Stomach smooth muscle (tissue), 2 donors: ENCODE measurements around the gene RPS10.
"Not testable (repeated sequence)": the region's sequence is repeated elsewhere in the genome, so short reads cannot be mapped to it uniquely, and the experiment has no call there.

Source experiments
- H3K27ac ChIP-seq: one replicate; pipeline ENCODE4 v1.7.0; 2013; ENCODE audit warnings: mild to moderate bottlenecking, low read length, inconsistent platforms
- H3K27me3 ChIP-seq, 2 donors: one replicate each; pipeline ENCODE4 v1.7.0; 2013; ENCODE audit warnings: low read length in 2 of 2; ENCODE audit not compliant: insufficient read depth in 2 of 2, control insufficient read depth in 1 of 2
- H3K36me3 ChIP-seq, 2 donors: one replicate each; pipeline ENCODE4 v1.7.0; 2013; ENCODE audit warnings: low read length in 2 of 2; ENCODE audit not compliant: control insufficient read depth in 2 of 2, insufficient read depth in 2 of 2
- H3K4me1 ChIP-seq: one replicate; pipeline ENCODE4 v1.7.0; 2013; ENCODE audit warnings: low read length; ENCODE audit not compliant: control insufficient read depth, insufficient read depth
- H3K4me3 ChIP-seq, 2 donors: one replicate each; pipeline ENCODE4 v1.7.0; 2013; ENCODE audit warnings: low read length in 2 of 2
- H3K9ac ChIP-seq, 2 donors: one replicate each; pipeline ENCODE4 v1.7.0; 2013; ENCODE audit warnings: low read length in 2 of 2, mild to moderate bottlenecking in 1 of 2
- H3K9me3 ChIP-seq, 2 donors: one replicate each; pipeline ENCODE4 v1.7.0; 2013; ENCODE audit warnings: low read length in 2 of 2; ENCODE audit not compliant: control insufficient read depth in 2 of 2
- donor health status: healthy.
- donor health status: Pancreatic carcinoma.

Gene RPS10

DNA sequence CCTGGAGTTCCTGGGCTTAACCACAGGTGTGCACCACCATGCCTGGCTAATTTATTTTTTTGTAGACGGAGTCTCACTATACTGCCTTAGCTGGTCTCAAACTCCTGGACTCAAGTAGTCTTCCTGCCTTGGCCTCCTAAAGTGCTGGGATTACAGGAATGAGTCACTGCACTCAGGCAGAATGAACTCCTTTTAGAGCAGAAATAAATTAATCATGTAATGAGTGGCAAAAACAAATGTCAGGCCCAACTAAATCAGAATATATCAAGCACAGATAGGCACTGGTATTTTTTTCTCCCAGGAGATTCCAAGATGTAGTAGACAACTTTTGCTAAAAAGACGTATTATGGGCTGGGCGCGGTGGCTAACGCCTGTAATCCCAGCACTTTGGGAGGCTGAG lies 2.6 kb downstream of the RPS10 start:
- H3K9ac ChIP-seq, result no peak overlapping the region
- H3K27me3 ChIP-seq, result no peaks in the 10 kb centered on the region
- peaks cover 38 to 41% of the 10 kb centered on the region in 2 donors for H3K36me3 ChIP-seq

DNA sequence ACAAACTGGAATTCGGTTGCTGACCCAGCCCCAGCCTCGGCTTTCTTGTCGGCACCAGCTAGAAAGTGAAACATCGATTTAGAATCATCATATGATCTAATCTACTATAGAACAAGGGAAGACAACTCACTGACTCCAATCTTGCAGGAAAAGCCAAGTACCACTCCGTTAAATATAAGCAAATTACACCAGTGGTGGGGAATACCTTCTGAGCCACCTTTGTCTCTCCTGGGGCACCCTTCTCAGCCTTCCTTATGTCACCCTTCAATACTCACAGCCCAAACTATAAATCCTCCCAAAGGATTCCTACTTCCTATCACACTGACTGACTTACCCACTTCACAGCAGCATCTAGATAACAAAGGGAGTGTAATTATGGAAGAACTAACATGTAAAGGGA lies 7.5 kb downstream of the RPS10 start:
- H3K9ac ChIP-seq, result no peak overlapping the region
- no peaks in the 10 kb centered on the region for H3K27me3 ChIP-seq
- peaks cover 44 to 47% of the 10 kb centered on the region in 2 donors for H3K36me3 ChIP-seq

More for the DNA sequence above, 2.6 kb downstream of the RPS10 start:
- Histone ChIP-seq H3K4me1 (peaks cover 9% of the 10 kb centered on the region), H3K27ac (no peak overlapping the region), H3K9me3 (no peaks in the 10 kb centered on the region), H3K4me3 (no peak overlapping the region)

DNA sequence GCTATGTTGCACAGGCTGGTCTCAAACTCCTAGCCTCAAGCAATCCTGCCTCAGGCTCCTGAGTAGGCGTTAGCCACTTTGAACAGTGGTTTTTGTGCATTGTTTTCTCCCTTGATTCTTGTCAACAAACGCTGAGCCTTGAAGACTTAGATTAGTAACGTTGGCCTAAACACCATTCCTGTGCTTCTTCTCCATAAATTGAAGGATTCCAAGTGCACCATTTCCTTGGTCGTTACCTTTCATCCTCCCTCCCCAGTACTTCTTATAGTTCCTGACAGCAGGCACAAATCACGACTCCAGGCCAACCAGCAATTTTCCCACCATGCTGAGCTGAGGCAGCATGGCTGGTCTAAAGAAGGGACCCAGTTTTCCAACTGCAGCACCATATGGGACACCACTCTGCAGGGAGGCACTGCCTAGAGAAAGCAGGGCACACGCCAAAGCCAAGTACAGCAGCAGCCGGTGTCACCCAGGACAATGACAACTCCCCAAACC lies 8.9 kb downstream of the RPS10 start:
- H3K27me3 ChIP-seq, result no peaks in the 10 kb centered on the region
- H3K36me3 ChIP-seq, result peaks cover 33 to 37% of the 10 kb centered on the region in 2 donors
- peaks cover 6% of the 10 kb centered on the region for H3K4me1 ChIP-seq
- no peaks in the 10 kb centered on the region for H3K9me3 ChIP-seq
- H3K4me3 ChIP-seq, result no peak overlapping the region
- H3K9ac ChIP-seq, result no peak overlapping the region
- H3K27ac ChIP-seq, result no peak overlapping the region

More for the DNA sequence above, 7.5 kb downstream of the RPS10 start:
- Histone ChIP-seq H3K4me3 (no peak overlapping the region), H3K9me3 (no peaks in the 10 kb centered on the region), H3K4me1 (peaks cover 6% of the 10 kb centered on the region), H3K27ac (no peak overlapping the region)

DNA sequence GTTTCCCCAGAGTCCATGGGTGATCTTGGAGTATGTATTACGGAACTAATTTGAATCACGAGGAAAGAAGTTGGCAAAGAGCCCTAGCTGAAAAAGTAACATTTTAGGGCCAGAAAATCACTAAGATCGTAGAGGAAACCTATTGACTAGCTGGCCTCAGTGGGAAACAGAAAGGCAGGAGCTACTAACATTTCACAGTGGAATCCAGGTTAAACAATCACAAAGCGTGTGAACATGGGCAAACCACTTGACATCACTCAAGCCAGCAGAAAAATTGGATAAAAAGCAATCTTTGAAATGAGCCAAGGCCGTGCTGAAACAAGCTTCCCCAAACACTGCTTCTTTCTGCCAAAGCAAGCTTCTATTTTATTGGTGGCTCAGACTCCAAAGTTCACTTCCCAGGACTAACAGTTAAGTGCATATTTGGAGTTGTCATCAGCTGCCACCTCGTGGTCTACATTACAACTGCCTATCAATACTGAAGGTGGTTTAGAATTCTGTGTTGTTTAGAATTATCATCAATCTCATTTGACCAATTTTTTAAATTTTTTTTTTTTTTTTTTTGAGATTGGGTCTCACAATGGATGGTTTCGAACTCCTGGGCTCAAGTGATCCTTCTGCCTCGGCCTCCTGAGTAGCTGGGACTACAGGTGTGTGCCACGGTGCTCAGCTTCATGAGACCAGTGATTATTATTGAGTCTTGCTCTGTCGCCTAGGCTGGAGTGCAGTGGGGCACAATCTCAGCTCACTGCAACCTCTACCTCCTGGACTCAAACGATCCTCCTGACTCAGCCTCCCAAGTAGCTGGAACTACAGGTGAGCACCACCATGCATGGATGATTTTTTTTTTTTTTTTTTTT lies 10.6 kb downstream of the RPS10 start:
- H3K27me3 ChIP-seq, result no peaks in the 10 kb centered on the region

DNA sequence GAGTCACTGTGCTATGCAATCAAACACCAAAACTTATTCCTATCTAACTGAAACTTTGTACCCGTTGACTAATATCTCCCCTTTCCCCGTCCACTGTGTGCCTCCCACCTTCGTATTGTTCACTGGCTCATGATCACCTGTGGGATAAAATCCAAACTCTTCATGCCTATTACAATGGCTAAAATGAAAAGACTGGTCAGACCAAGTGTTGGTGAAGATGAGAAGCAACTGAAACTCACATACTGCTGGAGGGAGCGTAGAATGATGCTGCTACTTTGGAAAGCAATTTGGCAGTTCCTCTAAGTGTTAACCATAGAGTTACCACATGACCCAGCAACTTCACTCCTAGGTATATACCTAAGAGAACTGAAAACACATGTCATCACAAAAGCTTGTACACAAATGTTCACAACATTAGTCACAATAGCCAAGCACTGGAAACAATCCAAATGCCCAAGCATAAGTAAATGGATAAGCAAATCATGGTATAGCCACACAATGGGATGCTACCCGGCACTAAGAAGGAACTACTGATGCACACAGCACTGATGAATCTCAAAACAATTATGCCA lies 13.1 kb downstream of the RPS10 start:
- no peak overlapping the region for H3K27ac ChIP-seq
- peaks cover 6% of the 10 kb centered on the region for H3K4me1 ChIP-seq

More for the DNA sequence above, 10.6 kb downstream of the RPS10 start:
- Histone ChIP-seq H3K9ac (peak overlapping the region in 1 of 2 donors; percentile 36), H3K27ac (peak overlapping the region; percentile 19), H3K4me1 (peaks cover 6% of the 10 kb centered on the region), H3K36me3 (peaks cover 25 to 29% of the 10 kb centered on the region in 2 donors), H3K4me3 (peak overlapping the region in 1 of 2 donors; percentile 29), H3K9me3 (no peaks in the 10 kb centered on the region)

DNA sequence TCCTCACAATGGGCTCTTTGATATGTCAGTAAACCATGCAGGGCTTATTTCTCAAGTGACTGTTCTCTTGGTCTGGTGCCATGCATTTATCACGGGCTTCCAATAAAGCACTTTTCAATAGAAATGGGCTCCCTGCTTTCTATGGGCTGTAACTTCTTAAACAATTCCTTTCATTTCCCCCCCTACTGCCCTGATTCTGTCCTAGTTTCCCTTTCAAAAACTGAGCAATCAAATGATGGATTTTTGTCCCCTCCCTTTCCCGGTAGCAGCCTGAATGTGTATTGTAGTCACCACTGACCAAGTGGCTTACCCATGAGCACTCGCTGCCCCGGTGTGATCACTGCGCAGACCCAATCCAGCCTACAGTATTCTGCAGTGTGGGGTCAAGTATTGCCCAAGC lies 13.9 kb downstream of the RPS10 start:
- H3K27ac ChIP-seq, result no peak overlapping the region

More for the DNA sequence above, 13.1 kb downstream of the RPS10 start:
- H3K4me3 ChIP-seq, result no peak overlapping the region
- H3K36me3 ChIP-seq, result peaks cover 13 to 16% of the 10 kb centered on the region in 2 donors
- H3K9ac ChIP-seq, result no peak overlapping the region
- H3K9me3 ChIP-seq, result no peaks in the 10 kb centered on the region
- H3K27me3 ChIP-seq, result no peaks in the 10 kb centered on the region

DNA sequence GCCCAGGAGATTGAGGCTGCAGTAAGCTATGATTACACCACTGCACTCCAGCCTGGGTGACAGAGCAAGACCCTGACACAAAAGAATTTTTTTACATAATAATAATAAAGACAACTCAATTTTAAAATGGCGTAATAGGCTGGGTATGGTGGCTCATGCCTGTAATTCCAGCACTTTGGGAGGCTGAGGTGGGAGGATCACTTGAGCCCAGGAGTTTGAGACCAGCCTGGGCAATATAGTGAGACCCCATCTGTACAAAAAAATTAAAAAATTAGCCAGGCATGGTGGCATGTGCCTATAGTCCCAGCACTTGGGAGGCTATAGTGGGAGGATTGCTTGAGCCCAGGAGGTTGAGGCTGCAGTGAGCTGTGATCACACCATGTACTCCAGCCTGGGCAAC lies 18.0 kb downstream of the RPS10 start:
- not testable (repeated sequence) for H3K4me3 ChIP-seq, H3K36me3 ChIP-seq, H3K4me1 ChIP-seq, H3K9ac ChIP-seq, H3K9me3 ChIP-seq, H3K27ac ChIP-seq, H3K27me3 ChIP-seq

More for the DNA sequence above, 13.9 kb downstream of the RPS10 start:
- H3K9ac ChIP-seq, result no peak overlapping the region
- H3K27me3 ChIP-seq, result no peaks in the 10 kb centered on the region
- peaks cover 6% of the 10 kb centered on the region for H3K4me1 ChIP-seq
- H3K4me3 ChIP-seq, result no peak overlapping the region
- peaks cover 6 to 9% of the 10 kb centered on the region in 2 donors for H3K36me3 ChIP-seq
- H3K9me3 ChIP-seq, result no peaks in the 10 kb centered on the region

DNA sequence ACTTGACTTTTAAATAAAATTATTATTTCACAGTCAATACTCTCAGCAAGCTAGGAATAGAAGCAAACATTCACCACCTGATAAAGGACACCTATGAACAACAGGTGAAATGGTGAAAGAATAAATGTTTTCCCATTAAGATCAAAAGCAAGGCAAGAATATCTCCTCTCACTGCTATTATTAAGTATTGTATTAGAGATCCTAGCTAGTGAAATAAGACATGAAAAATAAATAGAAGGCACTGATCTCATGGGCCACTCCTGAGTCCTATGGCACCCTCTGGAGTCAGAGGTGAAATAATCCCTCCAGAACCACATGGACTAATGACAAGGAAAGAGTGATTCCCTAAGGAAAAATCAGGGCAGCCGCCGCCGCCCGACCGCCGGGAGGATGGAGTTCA lies 29.4 kb downstream of the RPS10 start:
- peaks cover 4% of the 10 kb centered on the region for H3K4me1 ChIP-seq
- no peaks in the 10 kb centered on the region for H3K36me3 ChIP-seq
- no peaks in the 10 kb centered on the region for H3K27me3 ChIP-seq
- no peak overlapping the region for H3K9ac ChIP-seq
- no peak overlapping the region for H3K4me3 ChIP-seq
- no peak overlapping the region for H3K27ac ChIP-seq
- no peaks in the 10 kb centered on the region for H3K9me3 ChIP-seq

DNA sequence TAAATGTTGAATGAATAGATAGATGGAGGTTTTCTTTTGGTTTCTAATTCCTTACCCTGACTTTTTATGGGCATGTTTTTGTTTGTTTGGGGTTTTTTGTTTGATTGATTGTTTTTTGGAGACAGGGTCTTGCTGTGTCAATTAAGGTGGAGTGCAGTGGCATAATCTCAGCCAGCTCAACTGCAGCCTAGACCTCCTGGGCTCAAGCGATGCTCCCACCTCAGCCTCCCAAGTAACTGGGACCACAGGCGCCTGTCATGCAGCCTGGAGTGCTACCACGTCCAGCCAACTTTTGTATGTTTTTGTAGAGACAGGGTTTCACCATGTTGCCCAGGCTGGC lies 31.9 kb downstream of the RPS10 start:
- Histone ChIP-seq H3K27ac (no peak overlapping the region), H3K36me3 (no peaks in the 10 kb centered on the region), H3K9ac (peak overlapping the region in 1 of 2 donors; percentile 10), H3K4me3 (no peak overlapping the region), H3K4me1 (peaks cover 10% of the 10 kb centered on the region), H3K9me3 (no peaks in the 10 kb centered on the region), H3K27me3 (no peaks in the 10 kb centered on the region)

DNA sequence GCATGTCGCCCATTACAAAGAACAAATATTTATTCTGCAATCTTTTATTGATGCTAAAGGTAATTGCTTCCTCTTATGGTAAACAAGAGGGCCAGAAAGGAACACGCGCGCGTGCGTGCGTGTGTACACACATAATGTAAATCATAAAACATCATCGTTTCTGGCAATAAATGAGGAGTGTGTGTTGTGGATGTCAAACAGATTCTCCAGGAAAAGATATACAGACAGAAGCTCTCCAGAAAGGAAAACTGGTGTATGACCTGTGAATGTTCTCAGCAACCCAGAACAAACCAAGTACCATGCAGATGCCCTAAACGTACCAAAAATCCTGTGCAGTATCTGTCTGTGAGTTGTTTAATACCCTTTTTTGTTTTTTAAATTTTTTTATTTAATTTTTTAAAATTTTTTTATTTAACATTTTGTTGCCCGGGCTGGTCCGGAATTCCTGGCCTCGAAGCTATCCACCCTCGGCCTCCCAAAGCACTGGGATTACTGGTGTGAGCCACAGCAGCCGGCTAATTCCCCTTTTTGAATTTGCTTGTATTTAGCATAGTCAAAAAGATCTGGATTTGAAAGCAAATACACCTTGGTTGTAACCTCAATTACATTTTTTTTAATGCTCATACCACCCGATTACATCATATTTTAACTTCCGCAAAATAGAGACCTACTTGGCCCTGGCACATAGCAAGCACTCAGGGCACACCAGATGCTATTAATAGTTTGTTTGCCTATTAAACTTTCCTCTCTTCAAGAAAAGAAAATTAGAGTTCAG lies 32.5 kb downstream of the RPS10 start:
- Histone ChIP-seq H3K36me3 (no peaks in the 10 kb centered on the region), H3K27ac (peak overlapping the region; percentile 64), H3K4me3 (peak overlapping the region; percentile 77 to 91), H3K27me3 (no peaks in the 10 kb centered on the region), H3K9ac (peak overlapping the region; percentile 74 to 76), H3K4me1 (peaks cover 10% of the 10 kb centered on the region), H3K9me3 (no peaks in the 10 kb centered on the region)
